OCI-M1 (cell line): ENCODE data around the gene MAD1L1.
"Not testable (repeated sequence)": the region's sequence is repeated elsewhere in the genome, so short reads cannot be mapped to it uniquely, and the experiment has no call there.

Experiments
- DNase-seq: peaks from one replicate; lab custom pipeline; 2025; lab: John Stamatoyannopoulos, UW

Gene MAD1L1

DNA sequence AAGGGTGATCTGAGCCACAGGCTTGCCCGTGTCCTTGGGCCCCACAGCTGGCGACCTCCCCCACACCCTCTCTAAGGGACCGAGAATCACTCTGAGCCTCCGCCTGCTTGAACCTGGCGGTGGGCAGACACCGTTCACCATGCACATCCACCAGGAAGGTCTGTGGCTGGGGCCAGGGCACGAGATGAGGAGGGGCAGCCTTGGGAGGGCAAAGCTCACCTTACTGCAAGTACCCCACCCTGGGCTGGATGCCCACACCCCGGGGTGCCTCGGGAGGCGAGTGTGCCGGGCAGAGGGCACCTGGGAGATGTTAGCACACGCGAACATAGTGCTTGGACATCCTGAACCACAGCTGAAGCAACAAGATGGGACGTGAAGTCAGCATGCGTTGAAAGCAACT is 350.8 kb downstream of the MAD1L1 start:
- DNase-seq, result no peak

DNA sequence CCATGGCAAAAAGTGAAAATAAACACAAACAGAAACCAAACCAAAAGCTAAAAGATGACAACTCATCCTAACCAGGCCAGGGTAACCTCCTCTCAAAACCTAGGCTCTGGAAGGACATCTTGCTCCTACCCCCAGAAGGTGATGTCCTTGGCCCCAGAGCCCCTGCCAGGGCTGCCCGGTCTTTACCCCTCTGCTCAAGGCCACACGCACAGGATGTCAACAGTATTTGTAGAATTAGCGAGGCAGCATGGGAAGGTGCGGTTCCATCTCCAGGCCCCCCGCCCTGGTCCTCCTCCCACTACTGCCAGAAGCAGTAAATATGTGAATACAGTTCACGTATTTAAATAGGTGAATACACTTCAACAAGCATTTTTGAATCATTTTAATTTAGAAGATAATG is 356.1 kb downstream of the MAD1L1 start:
- DNase-seq, result not testable (repeated sequence)

DNA sequence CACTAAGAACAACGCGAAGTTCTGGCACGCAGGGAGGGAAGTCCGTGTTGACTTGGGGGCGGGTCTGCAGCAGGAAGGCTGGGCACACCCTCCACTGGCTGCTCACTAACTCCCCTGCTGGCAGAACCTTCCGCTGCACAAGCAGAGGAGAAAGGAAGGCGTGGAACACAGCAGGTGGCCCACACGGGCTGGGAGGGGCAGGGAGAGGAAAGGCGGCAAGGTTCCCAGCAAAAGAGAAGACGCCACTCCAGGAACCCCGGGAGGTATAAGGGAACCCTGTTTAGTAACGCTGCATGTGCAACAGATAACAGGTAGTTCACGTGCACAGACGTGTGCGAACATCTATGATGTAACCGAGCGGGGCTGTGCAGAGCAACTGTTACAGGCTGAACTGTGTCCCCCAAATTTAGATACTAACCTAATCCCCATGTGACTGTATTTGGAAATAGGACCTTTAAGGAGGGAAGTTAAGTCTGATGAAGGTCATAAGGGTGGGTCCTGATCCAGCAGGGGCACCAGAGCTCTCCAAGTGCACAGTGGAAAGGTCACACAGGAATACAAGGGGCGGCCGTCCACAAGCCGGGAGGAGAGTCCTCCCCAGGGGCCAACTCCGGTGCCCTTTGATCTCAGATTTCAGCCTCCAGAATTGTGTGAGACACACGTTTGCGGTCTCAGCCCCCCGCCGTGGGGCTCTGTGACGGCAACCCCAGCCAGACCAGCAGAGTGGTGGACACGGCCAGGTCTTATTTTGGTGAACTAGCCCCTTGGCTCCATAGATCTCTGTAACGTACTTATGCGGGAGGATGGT is 357.1 kb downstream of the MAD1L1 start:
- DNase-seq, result not testable (repeated sequence)

DNA sequence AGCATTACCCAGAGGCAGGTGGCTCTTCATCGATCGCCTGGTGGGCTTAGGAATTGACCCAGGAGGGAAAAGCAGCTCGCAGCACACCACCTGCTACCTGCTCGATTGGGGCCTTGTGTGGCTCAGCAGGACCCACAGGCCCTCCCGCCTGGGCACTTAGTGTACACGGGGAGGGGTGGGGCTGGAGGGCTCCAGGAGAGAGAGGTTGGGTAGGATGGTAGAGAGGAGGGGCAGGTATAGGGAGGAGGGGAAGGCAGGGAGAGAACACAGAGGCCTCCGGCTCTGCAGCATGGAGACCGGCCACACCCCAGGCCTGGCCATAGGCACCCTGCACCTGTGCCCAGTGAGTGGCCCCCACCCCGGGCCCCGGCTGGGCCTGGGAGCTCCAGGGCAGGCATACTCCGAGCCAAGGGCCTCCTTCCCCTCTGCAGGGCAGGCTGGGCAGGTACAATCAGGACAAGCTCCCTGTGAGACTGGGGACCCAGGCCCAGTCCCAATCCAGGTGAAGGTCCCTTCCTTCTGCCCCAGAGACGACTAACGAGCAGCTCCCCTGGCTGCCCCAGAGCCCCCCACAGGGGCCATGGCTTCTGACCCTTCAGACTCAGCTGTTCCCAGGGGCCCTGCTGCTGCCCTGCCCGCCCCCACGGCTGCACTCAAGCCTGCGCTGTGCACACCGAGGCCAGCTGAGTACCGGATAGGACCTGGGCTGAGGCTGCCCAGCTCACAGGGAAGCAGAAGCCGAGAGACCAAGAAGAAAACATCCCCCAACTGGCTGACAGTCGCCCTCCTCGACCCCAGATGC is 358.0 kb downstream of the MAD1L1 start:
- DNase-seq, result not testable (repeated sequence)

DNA sequence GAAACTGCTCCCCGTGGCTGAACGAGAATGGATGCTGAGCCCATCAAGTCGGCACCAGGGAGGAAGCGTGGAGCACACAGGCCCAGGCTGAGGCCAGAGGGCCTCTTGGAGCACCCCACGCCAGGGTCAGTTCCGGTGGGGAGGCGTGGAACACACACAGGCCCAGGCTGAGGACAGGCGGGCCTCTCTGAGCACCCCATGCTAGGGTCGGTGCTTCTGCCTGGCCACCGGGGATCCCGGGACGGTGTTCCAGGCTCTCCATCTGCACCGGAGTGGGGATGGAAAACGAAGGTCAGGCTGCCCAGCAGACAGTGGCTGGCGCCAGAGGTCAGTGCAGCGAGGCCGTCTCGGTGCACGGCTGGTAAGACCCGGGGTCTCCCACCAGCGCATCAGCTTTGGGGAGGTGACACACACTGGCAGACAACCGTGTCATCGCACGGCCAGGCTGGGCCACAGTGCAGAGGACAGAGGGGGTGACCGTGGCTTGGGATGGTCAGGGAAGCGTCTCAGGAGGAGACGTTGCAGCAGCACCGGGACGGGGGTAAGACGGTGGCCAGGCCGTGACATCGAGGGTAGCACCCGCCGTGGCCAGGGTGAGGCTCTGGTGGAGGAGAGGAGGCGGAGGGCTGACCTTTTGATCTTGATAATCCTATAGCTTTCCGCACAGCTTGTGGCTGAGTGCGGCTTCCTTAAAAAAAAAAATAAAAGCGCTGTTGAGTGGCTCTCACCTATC is 358.7 kb downstream of the MAD1L1 start:
- no peak for DNase-seq

DNA sequence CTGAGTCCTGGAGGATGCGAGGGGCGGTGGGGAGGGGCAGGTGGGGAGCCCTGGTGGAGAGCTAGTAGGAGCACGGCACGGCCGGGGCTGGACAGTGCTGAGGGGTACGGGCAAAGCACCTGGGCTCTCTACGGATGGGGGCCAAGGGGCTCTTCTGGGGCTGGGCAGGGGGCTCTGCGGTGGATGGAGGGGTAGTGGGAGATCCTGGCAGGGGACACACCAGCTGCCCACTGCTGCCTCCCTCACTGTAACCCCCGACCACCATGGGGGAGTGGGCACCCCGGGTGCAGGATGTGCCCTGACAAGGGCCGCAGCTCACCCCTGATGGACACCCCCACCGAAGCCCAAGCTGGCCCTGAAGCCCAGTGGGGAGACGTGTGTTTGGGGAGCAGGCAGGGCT is 359.3 kb downstream of the MAD1L1 start:
- DNase-seq, result no peak

DNA sequence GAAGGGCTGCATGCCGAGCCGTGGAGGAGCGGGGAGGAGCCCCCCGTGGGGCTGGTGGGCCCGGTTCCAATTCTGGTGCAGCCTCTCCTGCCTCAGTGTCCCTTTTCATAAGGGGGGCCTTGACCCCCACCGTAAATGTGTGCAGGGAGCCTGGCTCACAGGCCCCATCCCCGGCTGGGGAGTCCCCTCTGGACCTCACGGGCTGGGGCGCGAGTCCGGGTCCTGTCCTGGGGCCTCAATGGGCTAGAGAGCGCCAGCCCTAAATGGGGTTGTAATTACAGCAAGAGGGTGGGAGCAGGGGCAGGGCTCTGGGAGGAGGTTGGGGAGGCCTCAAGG is 359.7 kb downstream of the MAD1L1 start:
- DNase-seq, result no peak

DNA sequence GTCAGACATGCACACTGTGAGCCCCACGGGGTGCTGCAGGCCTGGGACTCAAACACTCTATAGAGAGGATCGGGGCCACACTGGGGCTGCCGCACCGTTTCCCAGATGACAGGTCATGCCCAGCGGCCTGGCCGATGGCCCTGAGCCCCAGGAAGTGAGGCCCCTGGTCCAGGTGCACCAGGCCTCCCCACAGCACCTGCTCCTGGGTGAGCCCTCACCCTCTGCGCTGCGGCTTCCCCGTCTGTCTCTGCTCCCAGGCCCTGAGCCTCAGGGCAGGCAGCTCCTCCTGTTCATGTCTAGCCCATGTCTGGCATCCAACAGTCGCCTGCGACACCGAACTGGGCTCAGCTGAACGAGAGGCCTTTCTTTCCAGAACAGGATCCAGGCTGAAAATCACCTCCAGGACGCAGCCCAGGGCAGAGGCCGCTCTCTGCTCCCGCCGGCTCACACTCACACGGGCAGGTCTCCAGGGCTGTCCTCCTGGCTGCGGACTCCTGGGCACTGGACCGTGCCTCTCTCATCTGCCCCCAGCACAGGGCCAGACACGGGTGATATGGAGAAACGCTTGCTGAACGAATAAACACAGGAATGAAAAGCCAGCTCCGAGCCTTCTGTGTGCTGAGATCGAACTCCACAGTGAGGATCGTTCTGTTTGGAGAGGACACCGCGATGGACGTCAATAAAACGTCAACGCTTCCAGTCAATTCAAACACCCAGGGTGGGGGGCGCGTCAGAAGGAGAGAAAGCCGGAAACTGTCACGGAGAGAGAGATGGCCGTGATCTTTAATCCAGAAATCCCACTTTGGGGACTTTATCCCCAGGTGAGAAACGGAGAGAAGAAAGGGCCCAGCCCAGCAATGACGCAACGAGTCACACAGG is 360.3 kb downstream of the MAD1L1 start:
- no peak for DNase-seq

DNA sequence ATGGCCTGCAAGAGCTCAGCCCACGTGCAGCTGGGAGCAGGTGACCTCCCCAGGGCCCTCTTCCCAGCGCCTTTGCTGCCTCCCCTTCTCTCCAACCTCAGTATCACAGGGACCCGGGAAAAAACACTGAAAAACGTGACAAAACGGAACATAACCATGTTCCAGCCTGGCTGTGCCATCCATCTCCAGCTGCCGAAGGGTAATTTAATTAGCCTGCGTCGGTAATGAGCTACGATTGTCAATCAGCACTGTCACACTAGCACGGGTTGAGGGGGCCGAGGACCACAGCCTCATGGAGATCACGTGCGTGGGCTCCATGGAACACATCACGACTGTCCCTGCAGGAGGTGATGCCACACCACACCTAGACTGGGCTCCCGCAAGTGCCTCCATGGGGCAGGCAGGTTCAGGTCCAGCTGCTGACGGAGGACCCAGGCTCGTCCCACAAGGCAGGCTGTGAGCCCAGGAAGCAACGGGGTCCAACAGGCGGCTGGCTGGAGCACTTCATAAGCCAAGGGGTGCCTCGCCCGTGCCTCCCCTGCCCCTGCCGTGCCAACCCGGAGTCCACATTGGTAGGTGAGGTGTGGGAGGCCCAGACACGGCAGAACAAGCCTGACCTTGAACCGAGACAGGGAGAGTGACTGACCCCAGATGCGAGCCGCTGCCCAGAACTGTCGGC is 363.2 kb downstream of the MAD1L1 start:
- no peak for DNase-seq

DNA sequence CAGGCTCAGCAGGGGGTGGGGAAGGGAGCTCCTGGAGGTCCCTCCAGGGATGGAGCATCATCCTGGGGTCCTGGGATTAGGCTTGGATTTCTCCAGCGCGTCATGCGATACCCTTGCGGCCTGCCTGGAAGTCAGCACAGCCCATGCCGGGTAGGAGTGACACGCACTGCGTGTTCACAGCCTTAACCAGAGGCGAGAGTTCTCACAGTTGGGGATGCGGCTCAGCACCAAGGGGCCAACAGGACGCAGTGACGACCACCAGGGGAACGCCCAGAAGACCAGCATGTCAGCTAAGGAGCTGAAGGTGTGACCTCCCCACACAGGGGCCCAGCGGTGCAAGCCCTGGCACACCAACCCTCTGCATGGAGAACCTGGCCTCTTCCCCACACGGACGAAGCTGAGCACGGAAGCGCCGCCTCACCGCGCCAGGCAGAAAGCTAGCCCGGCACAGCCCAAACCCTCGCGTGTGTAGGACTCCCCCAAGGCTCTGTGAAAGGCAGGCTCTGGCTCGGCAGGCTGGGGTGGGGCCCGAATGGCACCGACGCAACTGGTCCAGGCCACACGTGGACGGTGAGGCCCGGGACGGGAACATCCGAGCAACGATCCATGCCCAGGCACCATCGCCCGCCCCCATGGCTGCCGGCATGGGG is 364.1 kb downstream of the MAD1L1 start:
- no peak for DNase-seq

DNA sequence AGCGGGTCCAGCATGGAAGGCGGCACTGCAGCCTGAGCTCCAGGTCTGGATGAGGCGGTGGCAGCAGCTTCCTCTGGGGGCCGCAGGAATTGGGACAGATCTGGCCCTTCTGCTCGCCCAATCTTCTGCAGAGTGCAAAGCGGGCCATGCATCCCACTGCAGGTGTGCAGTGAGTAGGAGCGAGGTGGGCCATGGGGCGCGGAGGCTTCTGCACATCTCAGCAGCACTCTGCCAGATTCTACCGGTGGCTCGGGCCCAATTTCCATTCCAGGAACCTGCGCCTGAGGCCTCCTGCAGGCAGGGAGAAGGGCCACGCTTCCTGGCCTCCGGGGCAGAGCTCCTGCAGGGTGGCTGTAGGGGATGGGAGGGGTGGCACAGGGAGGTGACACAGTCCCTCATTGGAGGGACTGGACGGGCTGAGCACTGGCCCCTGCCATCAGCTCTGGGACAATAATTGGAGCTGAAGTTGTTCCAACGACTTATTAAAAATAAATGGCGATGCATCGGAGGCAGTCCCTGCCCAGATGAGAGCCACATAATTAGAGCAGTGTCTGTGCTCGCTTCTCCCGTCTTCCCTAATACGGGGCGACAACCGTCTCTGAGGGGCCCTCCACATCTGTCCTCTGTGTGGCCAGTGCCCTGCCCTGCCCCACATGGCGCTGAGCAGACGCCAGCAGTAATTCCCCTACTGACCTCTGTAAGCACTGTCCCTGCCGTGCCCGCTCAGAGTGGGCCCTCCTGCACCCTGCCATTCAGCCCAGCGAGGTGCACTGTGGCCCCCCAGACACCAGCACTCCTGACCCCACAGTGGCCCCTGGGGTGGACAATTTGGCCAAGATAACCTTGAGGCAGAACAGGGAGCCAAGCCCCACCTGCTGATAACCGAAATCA is 365.1 kb downstream of the MAD1L1 start:
- no peak for DNase-seq

DNA sequence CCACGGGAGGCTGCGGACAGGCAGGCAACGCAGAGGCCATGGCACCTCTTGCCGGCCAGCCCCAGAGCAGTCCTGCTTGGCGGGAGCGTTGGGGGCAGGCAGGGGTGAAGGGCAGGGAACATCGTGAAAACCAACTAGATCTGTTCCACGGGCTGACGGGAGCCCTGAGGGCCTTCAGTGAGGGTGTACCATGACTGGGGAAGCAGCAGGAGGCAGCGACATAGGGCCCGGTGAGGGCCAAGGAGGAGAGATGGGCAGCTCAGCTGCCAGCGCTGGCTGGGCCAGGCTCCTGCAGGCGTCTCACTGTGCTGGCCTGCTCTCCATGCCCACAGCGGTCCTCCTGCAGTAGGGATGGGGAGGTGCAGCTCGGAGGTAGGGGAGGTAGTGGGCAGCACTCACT is 366.1 kb downstream of the MAD1L1 start:
- DNase-seq, result no peak

DNA sequence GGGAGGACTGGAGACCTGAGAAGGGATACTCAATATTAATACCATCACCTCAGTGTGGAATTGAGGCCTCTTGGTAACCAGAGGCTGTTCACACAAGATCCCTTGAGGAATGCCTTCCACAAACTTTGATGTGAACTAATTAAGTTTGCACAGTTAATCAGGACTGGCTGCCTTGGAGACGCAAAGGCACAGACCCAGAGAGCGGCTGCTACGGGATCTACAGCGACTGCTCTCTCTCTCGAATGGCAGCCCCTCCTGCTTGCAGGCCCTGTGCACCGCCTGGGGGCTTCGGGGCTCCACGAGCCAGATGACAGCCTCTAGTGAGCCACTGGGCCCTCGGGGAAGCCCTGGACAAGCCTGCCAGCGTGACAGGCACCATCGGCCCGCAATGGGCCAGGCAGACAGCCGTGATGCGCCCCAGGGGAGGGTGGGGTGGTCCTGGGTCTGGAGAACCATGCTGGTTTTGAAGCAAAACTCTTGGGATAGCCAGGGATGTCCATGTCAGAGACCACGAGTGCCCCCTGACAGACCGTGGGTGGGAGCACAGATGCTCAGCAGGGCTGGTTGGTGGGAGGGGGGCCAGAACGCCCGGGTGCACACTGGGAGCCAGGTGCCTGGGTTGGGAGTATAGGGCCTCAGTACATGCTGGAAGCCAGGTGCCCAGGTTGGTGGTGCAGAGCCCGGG is 367.0 kb downstream of the MAD1L1 start:
- no peak for DNase-seq

DNA sequence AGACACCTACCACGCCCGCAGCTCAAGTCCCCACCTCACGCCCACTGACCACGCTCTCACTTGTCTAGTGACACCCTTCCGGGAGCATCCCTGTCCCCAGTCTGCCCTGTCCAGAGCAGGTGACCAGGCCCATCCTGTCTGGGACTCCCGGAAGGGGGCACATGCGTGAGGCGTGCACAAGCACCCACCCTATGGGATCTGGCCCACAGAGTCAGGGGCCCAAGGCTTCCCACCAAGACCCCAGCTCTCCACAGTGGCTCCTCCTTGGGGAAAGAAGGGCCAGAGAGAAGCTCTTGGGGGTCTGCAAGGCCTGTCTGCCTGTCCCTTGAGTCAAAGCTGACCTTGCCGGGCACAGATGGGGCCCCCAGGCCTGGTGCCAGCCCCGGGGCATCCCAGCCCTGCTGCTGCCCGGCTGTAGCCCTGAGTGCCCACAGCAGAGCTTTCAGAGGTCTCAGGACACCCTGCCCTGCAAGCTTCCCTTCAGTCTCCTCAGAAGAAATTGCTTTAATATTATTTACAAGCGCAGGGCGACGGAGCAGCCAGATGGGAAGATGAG is 367.7 kb downstream of the MAD1L1 start:
- DNase-seq, result no peak

DNA sequence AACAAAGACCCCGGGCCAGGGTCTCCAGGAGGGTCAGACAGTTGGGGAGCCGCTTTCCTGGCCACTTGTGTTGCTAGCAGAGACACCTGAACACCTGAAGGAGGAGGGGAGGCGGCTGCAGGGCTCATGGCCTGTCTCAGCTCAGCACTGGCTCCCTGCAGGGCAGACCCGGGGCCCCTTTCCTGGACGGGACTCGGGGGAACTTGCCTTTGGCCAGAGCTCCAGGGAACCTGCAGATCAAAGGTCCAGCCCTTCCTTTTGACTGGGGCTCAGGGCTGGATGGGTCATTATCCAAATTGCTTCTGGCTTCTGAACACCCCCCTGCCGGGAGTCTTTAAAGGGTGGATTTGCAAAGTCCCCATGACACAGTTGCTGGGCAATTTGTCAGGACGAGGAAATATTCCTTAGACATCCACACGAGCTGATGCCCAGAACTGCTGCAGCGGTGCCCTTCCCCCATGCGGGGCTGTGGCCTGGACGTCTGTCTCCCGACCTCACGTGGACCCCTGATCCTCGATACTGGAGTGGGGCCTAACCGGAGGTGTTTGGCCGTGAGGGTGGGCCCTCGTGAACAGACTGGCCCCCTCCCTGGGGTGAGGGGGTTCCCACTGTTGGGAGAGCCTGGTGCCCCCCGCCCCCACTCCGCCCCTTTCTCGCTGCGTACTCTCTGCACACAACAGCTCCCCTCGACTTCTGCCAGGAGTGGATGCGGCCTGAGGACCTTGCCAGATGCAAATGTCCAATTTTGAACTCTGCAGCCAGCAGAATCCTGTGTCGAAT is 368.4 kb downstream of the MAD1L1 start:
- no peak for DNase-seq

DNA sequence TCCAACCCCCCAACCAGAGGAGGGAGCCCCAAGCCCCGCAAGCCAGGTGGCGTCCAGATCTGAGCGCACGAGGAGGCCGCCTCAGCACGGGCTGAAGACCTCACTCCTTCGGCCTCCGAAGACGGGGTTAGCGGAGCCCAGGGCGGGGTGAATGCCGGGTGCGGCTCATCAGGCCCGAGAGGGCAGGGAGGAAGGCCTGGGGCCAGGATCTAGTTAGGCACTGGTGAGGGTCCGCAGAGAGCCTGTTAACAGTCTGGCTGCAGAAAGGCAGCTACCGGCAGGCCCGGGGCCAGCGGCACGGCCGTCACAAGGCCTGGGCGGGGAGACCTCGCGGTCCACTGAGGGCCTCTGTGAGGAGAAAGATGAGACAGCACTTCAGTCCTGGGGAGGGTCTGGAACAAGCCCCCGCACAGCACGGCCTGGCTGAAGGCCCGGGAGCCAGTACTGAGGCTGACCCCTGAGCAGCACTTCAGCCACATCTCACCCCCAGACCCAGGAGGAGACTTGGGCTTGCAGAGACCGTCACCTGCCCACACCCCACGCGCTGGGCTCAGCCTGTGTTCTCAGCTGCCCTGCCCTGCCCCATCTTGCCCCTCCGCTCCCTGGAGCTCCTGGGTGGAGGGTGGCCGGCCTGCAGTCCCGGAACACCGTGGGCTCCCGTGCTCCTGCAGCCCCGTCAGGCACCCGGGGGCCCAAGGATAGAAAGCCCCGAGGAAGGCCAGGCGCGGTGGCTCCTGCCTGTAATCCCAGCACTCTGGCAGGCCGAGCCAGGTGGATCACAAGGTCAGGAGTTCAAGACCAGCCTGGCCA is 369.4 kb downstream of the MAD1L1 start:
- DNase-seq, result no peak

DNA sequence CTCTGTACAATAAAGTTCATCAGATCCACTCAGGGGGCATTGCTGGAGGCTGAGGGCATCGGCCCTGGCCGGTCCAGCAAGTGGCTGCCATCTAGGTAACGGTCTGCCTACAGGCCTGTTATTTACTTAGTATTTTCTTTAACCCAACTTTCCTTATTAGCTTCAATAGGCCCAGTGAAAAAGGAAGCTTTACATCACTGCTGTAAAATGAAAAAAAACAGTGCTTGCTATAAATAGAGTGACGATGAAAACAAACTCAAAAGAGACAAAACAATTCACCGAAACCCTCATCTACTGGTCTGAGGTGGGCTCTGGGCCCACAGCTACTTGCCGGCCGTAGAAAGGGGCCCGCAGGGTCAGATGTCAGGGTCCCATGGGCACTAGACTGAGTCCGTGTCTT is 370.2 kb downstream of the MAD1L1 start:
- no peak for DNase-seq
